ENCODE results near the gene PGRMC1.

- TF ChIP-seq CTCF (IDR thresholded peaks at IDR 0.05; ENCODE audit: poor library complexity) (no peak), EZH2 (IDR thresholded peaks at IDR 0.05; ENCODE audit: borderline replicate concordance) (no peak)
Observed at GRCh38 chrX:119222932-119223331, 13.2 kb upstream of the PGRMC1 start.

Measured in hepatocyte (in vitro differentiated cells).